IMR-90 (cell line): ENCODE results near the gene CARMIL1. TPM values are rescaled to one million over a fixed set of nuclear protein-coding genes. Genes with fewer than 3 reads are reported as not detected.

ENCODE experiments used
- ATAC-seq: fragments of 200-7000 bp; cut with Tn5 transposase; 2 replicates; pipeline ENCODE4 v1.9.1; 2020; ENCODE audit warnings: low read depth, mild to moderate bottlenecking, moderate library complexity
- BruUV-seq: library from RNA; stranded (reverse); fragments of 400-500 nt; replicated peaks from 2 replicates; lab custom pipeline; 2021; lab: Mats Ljungman, UMichigan
- CTCF ChIA-PET: fragments of 300-600 bp; formaldehyde crosslinking; extraction: SDS; loops from one replicate; lab custom pipeline; 2021; ENCODE audit warnings: antibody characterized with exemption; lab: Yijun Ruan, JAX
- POLR2A ChIA-PET: fragments of 300-600 bp; sonication (Branson Sonifier 250); formaldehyde crosslinking; loops from one replicate; lab custom pipeline; 2022; ENCODE audit warnings: antibody characterized with exemption; ENCODE audit not compliant: unreplicated experiment; lab: Charles Lee
- DNase-seq: peaks from one replicate; pipeline ENCODE4 v3.0.0; 2013
- H2AFZ ChIP-seq: replicated peaks from 2 replicates; pipeline ENCODE3; 2013; ENCODE audit warnings: low read length, mild to moderate bottlenecking; ENCODE audit not compliant: poor library complexity
- H2AK5ac ChIP-seq: 2 replicates; pipeline ENCODE4 v1.6.1; 2013; ENCODE audit warnings: low read depth, low read length, inconsistent platforms
- H2AK9ac ChIP-seq: replicated peaks from 2 replicates; pipeline ENCODE3; 2013; ENCODE audit warnings: mild to moderate bottlenecking, low read depth, low read length, moderate library complexity; ENCODE audit not compliant: poor library complexity
- H2BK120ac ChIP-seq: 2 replicates; pipeline ENCODE4 v1.6.1; 2013; ENCODE audit warnings: low read depth, low read length, inconsistent platforms
- H2BK15ac ChIP-seq: 3 replicates; pipeline ENCODE4 v1.6.1; 2013; ENCODE audit warnings: low read depth, low read length, inconsistent platforms
- H2BK20ac ChIP-seq: 2 replicates; pipeline ENCODE4 v1.6.1; 2013; ENCODE audit warnings: low read depth, mild to moderate bottlenecking, inconsistent platforms, low read length, moderate library complexity
- H2BK5ac ChIP-seq: 2 replicates; pipeline ENCODE4 v1.6.1; 2013; ENCODE audit warnings: mild to moderate bottlenecking, low read depth, low read length, inconsistent platforms; ENCODE audit not compliant: poor library complexity, severe bottlenecking
- H3K14ac ChIP-seq: replicated peaks from 2 replicates; pipeline ENCODE4 v1.6.1; 2013; ENCODE audit warnings: low read depth, low read length, inconsistent platforms
- H3K18ac ChIP-seq: 2 replicates; pipeline ENCODE4 v1.6.1; 2013; ENCODE audit warnings: low read depth, low read length, control low read depth
- H3K23ac ChIP-seq: 2 replicates; pipeline ENCODE4 v1.6.1; 2013; ENCODE audit warnings: low read depth, low read length, inconsistent platforms
- H3K27ac ChIP-seq: 2 replicates; pipeline ENCODE4 v1.5.1; 2013; ENCODE audit warnings: mild to moderate bottlenecking, control low read depth, low read length; ENCODE audit not compliant: insufficient read depth
- H3K27me3 ChIP-seq: 2 replicates; pipeline ENCODE4 v1.6.1; 2013; ENCODE audit warnings: low read length; ENCODE audit not compliant: control insufficient read depth, insufficient read depth
- H3K36me3 ChIP-seq: 2 replicates; pipeline ENCODE4 v1.6.1; 2013; ENCODE audit warnings: low read length, mixed read lengths; ENCODE audit not compliant: control insufficient read depth, insufficient read depth
- H3K4ac ChIP-seq: 2 replicates; pipeline ENCODE4 v1.6.1; 2013; ENCODE audit warnings: low read depth, low read length, inconsistent platforms
- H3K4me1 ChIP-seq: 2 replicates; pipeline ENCODE4 v1.6.1; 2013; ENCODE audit warnings: low read length, mixed read lengths; ENCODE audit not compliant: control insufficient read depth, insufficient read depth
- H3K4me2 ChIP-seq: 2 replicates; pipeline ENCODE4 v1.6.1; 2013; ENCODE audit warnings: low read depth, mild to moderate bottlenecking, control low read depth, low read length, moderate library complexity
- H3K4me3 ChIP-seq: 2 replicates; pipeline ENCODE4 v1.5.1; 2013; ENCODE audit warnings: low read depth, mild to moderate bottlenecking, control low read depth, low read length, moderate library complexity; ENCODE audit not compliant: insufficient read depth
- H3K56ac ChIP-seq: 2 replicates; pipeline ENCODE4 v1.6.1; 2013; ENCODE audit warnings: low read length, inconsistent platforms; ENCODE audit not compliant: insufficient read depth; ENCODE audit errors: extremely low read depth
- H3K79me1 ChIP-seq, 2 experiments: 2 replicates each; pipeline ENCODE4 v1.6.1; 2013; ENCODE audit warnings: low read length in 2 of 2, inconsistent platforms in 1 of 2, low read depth in 1 of 2
- H3K9ac ChIP-seq: 2 replicates; pipeline ENCODE4 v1.6.1; 2013; ENCODE audit warnings: low read depth, low read length, control low read depth
- H3K9me1 ChIP-seq: 2 replicates; pipeline ENCODE4 v1.6.1; 2013; ENCODE audit warnings: low read length, inconsistent platforms; ENCODE audit not compliant: insufficient read depth
- H3K9me3 ChIP-seq: 2 replicates; pipeline ENCODE4 v1.6.1; 2013; ENCODE audit warnings: low read length; ENCODE audit not compliant: control insufficient read depth, insufficient read depth
- H4K20me1 ChIP-seq: 2 replicates; pipeline ENCODE4 v1.6.1; 2013; ENCODE audit warnings: low read length, inconsistent platforms; ENCODE audit not compliant: insufficient read depth
- H4K5ac ChIP-seq: 2 replicates; pipeline ENCODE4 v1.6.1; 2013; ENCODE audit warnings: mild to moderate bottlenecking, low read depth, low read length, control low read depth
- H4K8ac ChIP-seq, 2 experiments: 2 replicates each; pipeline ENCODE4 v1.6.1; 2013; ENCODE audit warnings: low read depth in 2 of 2, low read length in 2 of 2, control low read depth in 1 of 2, inconsistent platforms in 1 of 2
- H4K91ac ChIP-seq: 2 replicates; pipeline ENCODE4 v1.6.1; 2013; ENCODE audit warnings: low read depth, low read length, inconsistent platforms; ENCODE audit not compliant: insufficient read depth
- BHLHE40 ChIP-seq: fragments of 150-350 bp; IDR thresholded peaks from 2 replicates; pipeline ENCODE4 v1.6.1; 2016; ENCODE audit warnings: mild to moderate bottlenecking, low read depth, low read length
- CEBPB ChIP-seq: IDR thresholded peaks from 2 replicates; pipeline ENCODE4 v1.6.1; 2012; ENCODE audit warnings: low read depth, low read length, improper control_type of control experiment
- CHD1 ChIP-seq: IDR thresholded peaks from 2 replicates; pipeline ENCODE4 v1.6.1; 2012; ENCODE audit warnings: low read depth, low read length, improper control_type of control experiment
- ELK1 ChIP-seq: fragments of 150-350 bp; IDR thresholded peaks from 2 replicates; pipeline ENCODE4 v1.6.1; 2016; ENCODE audit warnings: low read depth, mild to moderate bottlenecking, low read length, moderate library complexity, borderline replicate concordance
- MAFK ChIP-seq: IDR thresholded peaks from 2 replicates; pipeline ENCODE4 v1.6.1; 2012; ENCODE audit warnings: low read depth, low read length, improper control_type of control experiment
- MAZ ChIP-seq: IDR thresholded peaks from 2 replicates; pipeline ENCODE4 v1.6.1; 2012; ENCODE audit warnings: low read depth, mild to moderate bottlenecking, low read length, improper control_type of control experiment, moderate library complexity, borderline replicate concordance
- NFE2L2 ChIP-seq: fragments of 150-350 bp; IDR thresholded peaks from 2 replicates; pipeline ENCODE4 v1.6.1; 2016; ENCODE audit warnings: low read depth, mild to moderate bottlenecking, low read length
- POLR2A ChIP-seq: IDR thresholded peaks from 2 replicates; pipeline ENCODE4 v1.6.1; 2012; ENCODE audit warnings: mild to moderate bottlenecking, low read depth, low read length
- RAD21 ChIP-seq: IDR thresholded peaks from 2 replicates; pipeline ENCODE4 v1.6.1; 2012; ENCODE audit warnings: low read length, improper control_type of control experiment
- RFX5 ChIP-seq: IDR thresholded peaks from 2 replicates; pipeline ENCODE4 v1.8.0; 2012; ENCODE audit warnings: low read depth, mild to moderate bottlenecking, low read length, moderate library complexity
- SMC3 ChIP-seq: fragments of 150-350 bp; IDR thresholded peaks from 2 replicates; pipeline ENCODE4 v1.6.1; 2016; ENCODE audit warnings: low read depth, mild to moderate bottlenecking, antibody characterized with exemption, low read length, moderate library complexity
- USF2 ChIP-seq: fragments of 150-350 bp; IDR thresholded peaks from 2 replicates; pipeline ENCODE4 v1.6.1; 2017; ENCODE audit warnings: mild to moderate bottlenecking, antibody characterized with exemption, low read length, low read depth
- WGBS, 2 experiments: methylation state at CpG; one replicate each; pipeline versions ENCODE4 v1.1.5 to v1.1.7; 2013; ENCODE audit warnings: missing lambda C conversion rate in 2 of 2; ENCODE audit not compliant: insufficient read length in 1 of 2; ENCODE audit errors: extremely low coverage in 2 of 2; 5-methylcytosine and 5-hydroxymethylcytosine counted together
- dilution Hi-C: fragments of 300-500 bp; cut with HindIII; formaldehyde crosslinking; loops from one replicate; pipeline ENCODE4 v1.14.3; 2018; ENCODE audit warnings: low sequenced_read_pairs; ENCODE audit not compliant: unreplicated experiment
- in situ Hi-C: fragments of 300-500 bp; cut with MboI; formaldehyde crosslinking; loops from 3 replicates; pipeline ENCODE4 v1.14.3; 2019; ENCODE audit warnings: low sequenced_read_pairs, inconsistent platforms, mixed read lengths
- intact Hi-C: fragments of 100-400 bp; cut with micrococcal nuclease; formaldehyde crosslinking; loops from 2 replicates; pipeline ENCODE4 v1.10.0; 2022
- polyA plus RNA-seq, 3 experiments: library from polyadenylated mRNA; depleted of rRNA; stranded (reverse); fragments of >200 nt; gene quantifications; 2 replicates each; pipeline ENCODE4 v1.2.3, GENCODE V29; 2012; ENCODE audit warnings: low replicate concordance in 1 of 3
- total RNA-seq: library from RNA; depleted of rRNA; stranded (reverse); fragments of >200 nt; gene quantifications from 2 replicates; pipeline ENCODE4 v1.2.3, GENCODE V29; 2012

Gene CARMIL1
- total and polyA plus RNA-seq, 2 of the 4 experiments (the other 2 are of a cell fraction), result 1.3 to 2.9 TPM

GRCh38 chr6:25504661-25505060, 225.5 kb downstream of the CARMIL1 start:
- intact Hi-C loops (no loop called here), dilution Hi-C loops (no loop called here)

More at GRCh38 chr6:25504661-25505060, 225.5 kb downstream of the CARMIL1 start:
- in situ Hi-C loops, result no loop called here
- no peak for TF ChIP-seq SMC3
- no peak for TF ChIP-seq CEBPB
- no peak for TF ChIP-seq RAD21
- no peak for TF ChIP-seq BHLHE40
- TF ChIP-seq ELK1, result no peak
- no peak for TF ChIP-seq POLR2A
- no peak for TF ChIP-seq MAZ
- no peak for TF ChIP-seq NFE2L2
- no peak for TF ChIP-seq CHD1
- no peak for TF ChIP-seq MAFK
- no peak for TF ChIP-seq USF2
- TF ChIP-seq RFX5, result no peak
- Histone ChIP-seq H3K4me2 (no peak overlapping the region), H3K4me1 (no peaks in the 10 kb centered on the region), H3K56ac (no peak overlapping the region), H3K27me3 (no peaks in the 10 kb centered on the region), H2BK120ac (no peak overlapping the region), H4K8ac (no peak overlapping the region), H4K20me1 (no peaks in the 10 kb centered on the region), H2BK20ac (no peak overlapping the region), H3K18ac (no peak overlapping the region), H3K4me3 (no peak overlapping the region), H3K23ac (no peak overlapping the region), H2BK5ac (no peak overlapping the region), H3K9ac (no peak overlapping the region), H2AFZ (no peak overlapping the region), H4K5ac (no peak overlapping the region), H4K91ac (no peak overlapping the region), H3K9me3 (no peaks in the 10 kb centered on the region), H3K36me3 (no peaks in the 10 kb centered on the region), H3K9me1 (no peaks in the 10 kb centered on the region; the same call in 1 of the 2 replicates), H2AK5ac (no peak overlapping the region), H3K27ac (no peak overlapping the region), H2BK15ac (no peak overlapping the region), H3K14ac (no peak overlapping the region), H3K79me1 (no peaks in the 10 kb centered on the region), H3K4ac (no peak overlapping the region), H2AK9ac (no peak overlapping the region)
- no CpG with 5 or more reads among the region's 4 CpGs for WGBS, 2 experiments
- CTCF ChIA-PET, result interaction anchor here (0.5 to 1.5 kb wide), 2 partner anchors 19 to 226 kb away, joined by 3 to 4 read pairs; no protein-coding TSS in a partner anchor
- DNase-seq (peak; percentile 32), ATAC-seq (no peak)
- BruUV-seq, result no TSS peak
- POLR2A ChIA-PET, result no interaction called here
